Kasumi-1 (cell line): ENCODE data around the gene SPPL3.
"Not testable (repeated sequence)": the region's sequence is repeated elsewhere in the genome, so short reads cannot be mapped to it uniquely, and the experiment has no call there.

Source experiments
- DNase-seq, 2 experiments: peaks; one replicate each; lab custom pipeline; 2025; lab: John Stamatoyannopoulos, UW

SPPL3 gene

DNA sequence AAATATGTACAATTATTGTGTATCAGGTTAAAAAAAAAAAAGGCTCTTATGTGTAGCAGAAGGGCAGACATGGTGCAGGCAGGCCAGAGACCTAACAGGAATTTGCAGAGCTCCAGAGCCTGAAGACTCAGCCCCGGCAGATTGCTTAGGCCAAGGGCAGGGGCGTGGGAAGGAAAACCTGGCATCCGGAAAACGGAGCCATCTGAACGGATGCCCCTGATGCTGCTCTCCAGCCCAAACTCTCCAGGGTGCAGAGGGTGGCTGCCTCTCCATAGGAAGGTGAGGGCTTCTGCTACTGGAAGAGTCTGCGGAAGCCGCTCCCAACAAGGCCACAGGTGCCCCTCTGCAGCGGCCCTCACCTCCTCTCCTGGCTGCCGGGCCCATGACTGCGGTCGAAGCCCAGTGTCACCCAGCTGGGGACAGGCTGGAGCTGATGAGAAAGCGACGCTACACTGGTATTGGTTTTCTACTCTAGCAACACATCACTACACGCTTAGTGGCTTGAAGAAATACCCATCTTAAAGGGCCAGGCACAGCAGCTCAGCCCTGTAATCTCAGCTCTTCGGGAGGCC, 159.2 kb downstream of the SPPL3 start:
- no peak for DNase-seq

DNA sequence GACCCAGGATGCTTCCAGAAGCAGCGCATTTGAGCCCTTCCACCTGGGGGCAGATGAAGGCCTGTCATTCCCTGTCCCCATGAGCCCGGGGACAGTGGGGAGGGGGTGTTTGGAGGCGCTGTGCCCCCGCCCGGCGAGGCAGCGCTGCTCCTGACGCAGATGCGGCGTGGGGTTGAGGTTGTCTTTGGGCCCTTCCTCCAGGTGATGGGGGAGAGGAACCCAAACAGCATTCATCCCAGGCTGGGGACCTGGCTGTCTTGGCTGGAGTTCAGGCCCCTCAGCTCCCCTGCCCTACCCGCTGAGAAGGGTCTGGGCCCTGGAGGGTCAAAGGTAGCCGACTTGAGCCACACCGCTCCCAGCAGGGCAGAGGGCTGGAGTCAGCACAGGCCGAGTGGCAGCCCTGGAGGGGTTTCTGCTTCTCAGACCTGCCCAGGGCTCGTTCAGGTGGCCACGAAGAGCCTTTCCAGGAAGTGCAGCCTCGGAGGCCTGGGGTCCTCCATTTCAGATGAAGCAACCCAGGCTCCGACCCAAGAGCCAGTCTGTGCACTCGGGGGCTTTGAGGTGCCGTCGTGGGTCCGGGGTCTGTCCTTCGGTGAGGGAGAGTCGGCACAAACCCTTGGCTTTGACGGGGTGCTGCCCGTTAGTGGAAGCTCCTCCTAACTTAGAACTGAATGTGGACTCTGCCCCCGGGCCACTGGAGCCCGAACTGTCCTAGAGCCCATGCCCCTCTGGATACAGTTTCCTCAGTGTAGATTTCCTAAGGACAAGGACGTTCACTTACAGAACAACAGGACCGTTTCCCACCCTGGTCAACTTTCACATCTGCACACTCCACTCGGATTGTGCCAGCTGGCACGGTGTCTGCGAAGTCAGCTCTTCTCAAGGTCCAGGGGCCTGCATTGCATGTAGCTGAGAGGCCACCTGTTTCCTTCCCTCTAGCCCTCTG, 162.4 kb downstream of the SPPL3 start:
- no peak for DNase-seq

DNA sequence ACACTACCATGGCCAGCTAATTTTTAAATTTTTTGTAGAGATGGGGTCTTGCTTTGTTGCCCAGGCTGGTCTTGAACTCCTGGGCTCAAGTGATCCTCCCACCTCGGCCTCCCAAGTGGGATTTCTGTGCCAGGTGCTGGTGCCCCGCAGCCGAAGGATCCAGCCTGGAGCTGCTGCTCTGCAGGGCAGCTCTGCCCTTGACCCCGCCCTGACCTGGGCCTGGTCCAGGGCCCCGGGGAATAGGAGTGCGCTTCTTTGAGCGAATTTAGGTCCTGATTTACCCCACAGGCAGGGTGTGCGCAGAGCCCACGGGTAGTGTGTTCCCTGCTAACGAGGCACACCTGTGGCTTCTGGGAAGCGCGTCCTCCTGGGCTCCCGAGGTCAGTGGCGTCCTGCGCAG, 163.3 kb downstream of the SPPL3 start:
- no peak for DNase-seq

DNA sequence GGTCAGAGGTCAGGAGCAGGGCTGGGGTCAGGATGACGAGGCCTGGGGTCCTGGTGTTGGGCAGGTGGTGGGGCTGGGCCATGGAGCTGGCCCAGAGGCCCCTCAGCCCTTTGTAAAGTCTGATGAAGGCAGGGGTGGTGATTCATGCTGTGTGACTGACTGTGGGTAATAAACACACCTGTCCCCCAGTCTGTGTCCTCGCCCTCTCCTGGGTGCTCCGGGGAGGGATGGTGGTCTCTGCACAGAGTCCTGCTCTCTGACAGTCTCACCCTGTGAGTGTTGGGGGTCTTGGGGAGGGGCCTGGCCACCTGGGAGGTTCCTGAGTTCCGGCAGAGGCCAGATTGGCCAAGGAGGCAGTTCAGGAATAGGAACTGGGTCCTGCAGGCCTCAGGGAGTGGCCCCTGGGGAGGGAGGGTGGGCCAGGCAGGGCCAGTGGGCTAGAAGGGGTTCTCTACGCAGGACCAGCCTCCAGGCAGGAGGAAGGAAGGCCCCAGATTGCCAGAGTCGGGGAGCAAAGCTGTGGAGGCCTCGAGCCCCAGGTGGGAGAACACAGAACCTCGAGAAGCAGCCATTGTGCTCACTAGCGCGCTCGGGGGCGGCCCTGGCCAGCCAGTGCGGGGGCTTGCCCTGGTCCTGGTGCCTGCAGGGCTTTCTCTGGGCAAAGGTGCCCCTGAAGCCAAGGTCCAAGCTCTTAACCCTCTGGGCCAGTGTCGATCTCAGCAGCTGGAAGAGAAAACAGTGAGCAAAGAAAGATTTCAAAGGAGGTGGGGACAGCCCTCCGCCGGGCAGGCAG, 164.1 kb downstream of the SPPL3 start:
- DNase-seq: no peak

DNA sequence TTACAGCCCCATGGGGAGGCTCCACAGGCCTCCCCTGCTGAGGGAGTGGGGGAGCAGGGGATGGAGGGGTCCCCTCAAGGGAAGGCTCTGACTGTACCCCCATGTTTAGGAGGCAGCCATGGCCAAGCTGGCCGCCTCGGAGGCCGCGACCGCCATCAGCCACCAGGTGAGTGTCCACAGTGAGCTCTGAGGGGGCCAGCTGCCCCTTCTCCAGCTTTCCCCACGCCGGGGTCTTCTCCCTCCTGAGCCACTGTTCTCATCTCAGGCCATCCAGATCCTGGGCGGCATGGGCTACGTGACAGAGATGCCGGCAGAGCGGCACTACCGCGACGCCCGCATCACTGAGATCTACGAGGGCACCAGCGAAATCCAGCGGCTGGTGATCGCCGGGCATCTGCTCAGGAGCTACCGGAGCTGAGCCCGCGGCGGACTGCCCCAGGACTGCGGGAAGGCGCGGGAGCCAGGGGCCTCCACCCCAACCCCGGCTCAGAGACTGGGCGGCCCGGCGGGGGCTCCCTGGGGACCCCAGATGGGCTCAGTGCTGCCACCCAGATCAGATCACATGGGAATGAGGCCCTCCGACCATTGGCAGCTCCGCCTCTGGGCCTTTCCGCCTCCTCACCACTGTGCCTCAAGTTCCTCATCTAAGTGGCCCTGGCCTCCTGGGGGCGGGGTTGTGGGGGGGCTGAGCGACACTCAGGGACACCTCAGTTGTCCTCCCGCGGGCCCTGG, 165.0 kb downstream of the SPPL3 start:
- DNase-seq: no peak

DNA sequence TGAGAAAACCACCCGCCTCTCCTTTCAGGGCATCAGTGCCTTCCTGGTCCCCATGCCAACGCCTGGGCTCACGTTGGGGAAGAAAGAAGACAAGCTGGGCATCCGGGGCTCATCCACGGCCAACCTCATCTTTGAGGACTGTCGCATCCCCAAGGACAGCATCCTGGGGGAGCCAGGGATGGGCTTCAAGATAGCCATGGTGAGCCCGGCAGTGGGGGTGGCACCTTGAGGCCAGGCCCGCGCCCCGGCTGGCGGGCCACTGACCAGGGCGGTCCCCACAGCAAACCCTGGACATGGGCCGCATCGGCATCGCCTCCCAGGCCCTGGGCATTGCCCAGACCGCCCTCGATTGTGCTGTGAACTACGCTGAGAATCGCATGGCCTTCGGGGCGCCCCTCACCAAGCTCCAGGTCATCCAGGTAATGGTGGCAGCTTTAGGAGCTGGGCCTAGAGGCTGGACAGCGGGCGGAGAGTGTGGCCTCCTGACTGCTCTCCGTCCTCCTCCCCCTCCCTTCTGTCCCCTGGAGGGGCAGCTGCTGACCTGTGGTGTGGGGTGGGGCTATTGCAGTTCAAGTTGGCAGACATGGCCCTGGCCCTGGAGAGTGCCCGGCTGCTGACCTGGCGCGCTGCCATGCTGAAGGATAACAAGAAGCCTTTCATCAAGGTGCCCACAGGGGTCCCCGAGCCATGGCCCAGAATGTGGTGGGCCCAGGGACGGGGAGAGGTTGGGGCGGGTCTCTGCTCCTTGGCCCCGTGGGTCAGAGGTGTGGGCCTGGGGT, 165.7 kb downstream of the SPPL3 start:
- no peak for DNase-seq

DNA sequence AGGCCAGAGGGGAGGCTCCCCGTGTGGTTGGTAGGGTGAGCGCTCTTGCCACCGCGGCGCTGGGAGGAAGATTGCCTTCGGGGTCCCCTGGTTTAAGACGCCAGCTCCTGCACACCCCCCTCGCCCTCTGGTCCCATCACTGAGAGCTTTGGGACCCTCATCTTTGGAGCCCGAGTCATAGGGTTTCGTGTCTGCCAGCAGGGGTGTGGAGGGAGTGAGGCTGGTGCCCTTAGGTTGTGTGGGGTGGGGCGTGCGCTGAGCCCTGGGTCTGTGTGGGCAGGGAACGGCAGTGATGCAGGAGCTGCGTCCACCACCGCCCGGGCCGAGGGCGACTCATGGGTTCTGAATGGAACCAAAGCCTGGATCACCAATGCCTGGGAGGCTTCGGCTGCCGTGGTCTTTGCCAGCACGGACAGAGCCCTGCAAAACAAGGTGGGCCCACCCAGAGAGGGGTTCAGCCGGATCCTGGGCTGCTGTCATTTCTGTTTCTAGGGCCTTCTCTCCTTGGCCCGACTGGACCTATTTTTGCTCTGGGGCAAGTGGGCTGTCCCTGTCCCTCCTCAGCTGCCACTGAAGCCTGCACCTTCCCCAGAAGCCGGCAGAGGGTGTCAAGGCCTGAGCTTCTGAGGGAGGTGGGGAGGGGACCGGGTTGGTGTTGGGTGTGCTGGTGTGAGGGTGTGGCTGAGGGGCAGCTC, 166.5 kb downstream of the SPPL3 start:
- DNase-seq: no peak

DNA sequence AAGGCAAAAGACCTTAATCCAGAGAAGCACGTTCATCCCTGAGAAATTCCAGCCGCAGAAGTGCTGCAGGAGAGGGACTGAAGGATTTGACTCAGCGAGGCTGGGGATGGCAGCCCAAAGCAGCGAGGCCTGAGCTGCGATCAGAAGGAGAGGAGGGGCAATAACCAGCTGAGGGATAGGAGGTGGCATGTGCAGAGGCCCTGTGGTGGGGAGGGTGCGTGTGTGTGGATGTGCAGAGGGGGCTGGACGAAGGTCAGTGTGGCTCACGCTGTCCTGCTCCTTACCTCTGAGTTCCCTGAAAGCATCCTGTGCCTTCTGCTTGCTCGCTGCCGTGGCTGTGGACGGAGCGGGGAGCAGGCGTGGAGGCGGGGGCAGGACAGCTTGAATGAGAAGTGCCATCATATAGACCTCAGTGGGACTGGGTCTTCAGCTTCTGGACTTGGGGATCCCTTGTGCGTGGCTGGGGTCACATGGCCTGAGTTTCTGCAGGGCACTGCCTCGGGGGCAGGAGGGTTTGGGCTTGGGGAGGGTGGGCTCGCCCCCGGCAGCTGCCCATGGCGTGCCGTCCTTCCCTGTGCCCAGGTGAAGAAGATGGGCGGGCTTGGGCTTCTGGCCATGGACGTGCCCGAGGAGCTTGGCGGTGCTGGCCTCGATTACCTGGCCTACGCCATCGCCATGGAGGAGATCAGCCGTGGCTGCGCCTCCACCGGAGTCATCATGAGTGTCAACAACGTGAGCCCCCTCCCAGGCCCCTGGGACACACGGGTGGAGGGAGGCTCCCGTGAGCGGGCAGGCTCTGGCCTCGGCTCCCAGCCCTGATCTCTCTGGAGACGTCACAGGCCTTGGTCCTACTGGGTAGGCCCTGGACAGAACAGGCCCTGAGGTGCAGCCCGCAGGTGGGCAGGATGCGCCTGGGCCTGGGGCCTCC, 167.5 kb downstream of the SPPL3 start:
- no peak for DNase-seq

DNA sequence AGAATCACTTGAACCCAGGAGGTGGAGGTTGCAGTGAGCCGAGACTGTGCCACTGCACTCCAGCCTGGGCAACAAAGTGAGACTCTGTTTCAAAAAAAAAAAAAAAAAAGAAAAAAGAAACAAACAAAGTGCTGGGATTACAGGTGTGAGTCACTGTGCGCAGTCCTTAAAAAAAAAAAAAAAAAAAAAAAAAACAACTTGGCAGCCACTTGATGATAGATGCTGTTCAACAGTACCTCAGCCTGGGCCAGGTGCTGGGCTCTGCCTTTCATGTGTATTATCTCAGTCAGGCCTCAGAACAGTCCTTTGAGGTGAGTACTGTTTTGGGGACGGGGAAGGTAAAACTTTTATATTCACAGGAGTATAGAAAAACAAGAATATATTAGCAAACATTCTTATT, 169.0 kb downstream of the SPPL3 start:
- DNase-seq: no peak

DNA sequence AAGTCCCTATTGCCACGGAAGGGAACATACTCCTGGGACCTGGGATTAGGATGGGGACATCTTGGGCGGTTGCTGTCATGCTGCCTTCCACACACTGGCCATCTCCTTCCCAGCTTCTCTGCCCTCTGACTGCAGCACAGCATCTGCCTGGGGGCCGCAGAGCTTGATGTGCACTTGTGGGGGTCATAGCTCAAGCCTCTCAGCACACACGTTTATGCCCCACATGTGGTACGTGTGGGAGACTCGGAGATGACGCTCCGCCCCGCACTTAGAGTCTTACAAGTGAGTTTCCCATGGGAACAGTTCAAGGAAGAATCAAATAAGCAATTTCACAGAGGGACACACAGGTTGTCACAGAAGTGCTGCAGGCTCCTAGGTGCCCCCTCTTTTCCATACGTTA, 169.9 kb downstream of the SPPL3 start:
- no peak for DNase-seq

DNA sequence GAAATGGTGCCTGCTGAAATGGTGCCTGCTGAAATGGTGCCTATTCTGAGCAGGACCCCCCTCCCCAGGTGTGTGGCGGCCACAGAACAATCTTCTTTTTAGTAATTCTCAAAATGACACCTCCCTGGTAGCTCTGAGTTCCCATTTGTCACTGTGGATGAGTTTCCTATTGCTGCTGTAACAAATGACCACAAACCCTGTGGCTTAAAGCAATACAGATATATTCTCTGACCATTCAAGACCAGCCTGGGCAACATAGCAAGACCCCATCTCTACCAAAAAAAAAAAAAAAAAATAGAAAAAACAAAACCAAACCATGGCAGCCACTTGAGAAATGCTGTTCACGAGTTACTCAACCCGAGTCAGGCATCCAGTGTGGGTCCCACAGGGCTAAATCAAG, 170.6 kb downstream of the SPPL3 start:
- DNase-seq: no peak

DNA sequence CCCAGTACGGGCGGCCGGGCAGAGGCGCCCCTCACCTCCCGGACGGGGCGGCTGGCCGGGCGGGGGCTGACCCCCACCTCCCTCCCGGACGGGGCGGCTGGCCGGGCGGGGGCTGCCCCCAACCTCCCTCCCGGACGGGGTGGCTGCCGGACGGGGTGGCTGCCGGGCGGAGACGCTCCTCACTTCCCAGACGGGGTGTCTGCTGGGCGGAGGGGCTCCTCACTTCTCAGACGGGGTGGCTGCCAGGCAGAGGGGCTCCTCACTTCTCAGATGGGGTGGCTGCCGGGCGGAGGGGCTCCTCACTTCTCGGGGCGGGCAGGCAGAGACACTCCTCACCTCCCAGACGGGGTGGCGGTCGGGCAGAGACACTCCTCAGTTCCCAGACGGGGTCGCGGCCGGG, 172.0 kb downstream of the SPPL3 start:
- not testable (repeated sequence) for DNase-seq

DNA sequence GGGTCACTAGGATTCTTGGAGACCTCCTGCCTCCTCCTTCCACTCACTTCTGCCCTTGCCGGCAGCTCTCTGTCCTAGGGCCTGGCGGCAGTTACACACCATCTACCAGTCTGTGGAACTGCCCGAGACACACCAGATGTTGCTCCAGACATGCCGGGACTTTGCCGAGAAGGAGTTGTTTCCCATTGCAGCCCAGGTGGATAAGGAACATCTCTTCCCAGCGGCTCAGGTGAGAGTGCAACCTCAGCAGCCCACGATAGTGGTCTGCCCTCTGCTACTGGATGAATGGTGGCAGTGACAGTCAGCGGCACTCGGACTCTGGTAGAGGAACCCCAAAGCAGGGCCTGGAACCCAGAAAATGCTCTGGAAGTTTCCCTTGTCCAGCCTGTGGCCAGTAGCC, 177.2 kb downstream of the SPPL3 start:
- no peak for DNase-seq

DNA sequence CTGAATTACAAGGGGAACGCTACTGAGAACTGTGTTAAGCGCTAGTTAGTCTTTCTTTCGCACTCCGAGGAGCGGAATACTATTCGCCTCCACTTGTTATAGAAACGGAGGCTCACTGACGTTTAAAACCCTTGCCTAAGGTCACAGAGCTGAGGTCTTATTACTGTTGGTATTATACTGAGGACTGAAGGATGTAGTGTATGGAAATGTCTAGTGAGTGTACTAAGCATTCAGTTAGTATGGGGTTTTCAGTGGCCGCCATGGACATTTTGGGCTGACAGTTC, 177.7 kb downstream of the SPPL3 start:
- no peak for DNase-seq

DNA sequence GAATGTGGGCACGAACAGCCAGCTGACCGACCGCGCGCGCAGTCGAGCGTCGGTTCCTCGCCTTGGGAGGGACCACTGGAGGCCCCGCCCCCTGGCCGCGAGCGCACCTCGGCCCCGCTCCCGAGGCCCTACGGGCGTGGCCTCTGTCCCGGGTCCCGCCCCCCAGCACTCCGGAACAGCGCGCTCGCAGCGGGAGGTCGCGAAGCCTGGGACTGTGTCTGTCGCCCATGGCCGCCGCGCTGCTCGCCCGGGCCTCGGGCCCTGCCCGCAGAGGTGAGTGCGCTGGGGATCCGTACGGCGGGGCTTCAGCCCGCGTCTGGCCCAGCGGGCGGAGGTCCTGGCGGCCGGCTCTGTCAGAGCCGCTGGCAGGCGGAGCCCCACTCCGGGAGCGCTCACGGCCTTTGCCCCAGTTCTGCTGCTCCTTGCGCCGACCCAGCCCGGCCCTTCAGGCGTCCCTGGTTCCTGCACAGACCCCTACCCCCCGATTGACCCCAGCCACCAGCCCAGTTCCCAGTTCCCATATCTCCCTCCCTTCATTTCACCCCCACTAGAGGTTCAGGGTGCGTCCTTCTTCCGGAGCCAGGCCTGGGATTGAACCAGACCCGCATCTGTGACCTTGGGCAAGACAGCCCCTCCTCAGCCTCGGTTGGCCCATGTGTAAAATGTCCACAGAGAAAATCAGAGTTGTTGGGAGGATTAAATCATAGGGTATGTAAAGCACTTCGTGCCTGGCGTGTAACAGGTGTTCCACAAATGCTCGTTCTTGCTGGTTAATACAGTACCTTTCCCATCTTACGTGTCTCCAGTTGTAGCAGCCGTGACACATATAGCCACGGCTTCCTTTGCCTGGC, 178.3 kb downstream of the SPPL3 start, which contains the start of gene ACADS:
ACADS (plus strand) TSS at position 168 of the 851 bp plus-strand sequence; CDS start at position 228, 60 bp downstream.
- peak; percentile 71 to 73 for DNase-seq

DNA sequence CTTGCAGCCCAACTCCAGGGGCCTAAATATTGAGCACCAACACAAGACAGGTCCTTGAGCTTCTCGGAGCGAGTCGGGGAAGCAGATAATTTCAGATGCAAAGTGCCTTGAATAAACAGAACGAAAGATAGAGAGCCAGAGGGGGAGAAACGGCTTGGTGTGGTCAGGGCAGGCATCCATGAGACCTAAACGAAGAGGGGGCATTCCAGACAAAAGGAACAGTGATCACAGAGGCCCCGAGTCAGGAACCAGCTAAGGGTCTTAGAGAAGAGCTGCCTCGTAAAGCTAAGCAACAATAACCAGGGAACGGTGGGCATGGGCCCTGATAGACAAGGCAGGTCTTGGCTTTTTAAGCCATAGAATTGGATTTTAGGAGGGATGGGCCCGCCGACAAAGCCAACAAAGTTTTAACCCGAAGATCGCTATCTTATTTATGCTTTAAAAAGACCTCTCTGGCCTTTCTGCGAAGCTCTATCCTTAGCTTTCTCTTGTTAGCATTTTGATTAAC, 179.0 kb downstream of the SPPL3 start:
- no peak for DNase-seq

DNA sequence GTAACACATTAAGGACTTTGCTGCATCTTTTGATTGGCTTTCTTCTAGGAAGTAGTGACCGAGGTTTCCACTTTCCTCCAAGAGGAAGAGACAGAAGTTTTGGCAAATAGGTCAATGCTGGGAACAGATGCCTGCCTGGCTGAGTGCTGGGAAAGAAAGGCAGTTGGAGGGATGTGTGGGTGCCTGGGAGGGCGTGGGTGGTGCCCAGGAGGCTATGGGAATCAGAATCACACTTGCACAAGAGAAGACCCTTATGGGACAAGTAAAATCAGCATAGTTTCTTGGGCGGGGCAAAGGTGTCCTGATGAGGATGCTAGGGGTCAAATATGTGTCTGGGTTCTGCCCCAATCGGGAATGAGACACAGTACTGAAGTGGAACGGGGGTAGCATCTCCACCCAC, 179.4 kb downstream of the SPPL3 start:
- no peak for DNase-seq

DNA sequence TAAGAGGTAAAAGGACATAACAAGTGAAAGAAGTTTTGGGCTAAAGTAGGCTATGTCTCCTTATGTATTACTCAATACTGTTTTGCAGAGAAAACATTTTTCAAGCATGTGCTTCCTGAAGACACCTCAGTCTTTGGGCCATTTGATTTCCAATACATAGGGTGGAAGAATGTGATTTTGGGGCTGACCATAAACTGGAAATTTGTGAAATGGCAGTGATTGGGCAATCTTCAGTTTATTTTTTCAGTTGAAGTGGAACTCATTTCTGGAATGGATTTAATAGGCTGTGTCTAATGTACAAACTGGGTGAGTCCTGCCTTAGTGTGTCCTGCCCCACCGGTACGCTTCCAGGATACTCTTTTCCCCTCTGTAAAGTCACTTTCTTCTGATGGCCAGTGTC, 181.4 kb downstream of the SPPL3 start:
- no peak for DNase-seq

DNA sequence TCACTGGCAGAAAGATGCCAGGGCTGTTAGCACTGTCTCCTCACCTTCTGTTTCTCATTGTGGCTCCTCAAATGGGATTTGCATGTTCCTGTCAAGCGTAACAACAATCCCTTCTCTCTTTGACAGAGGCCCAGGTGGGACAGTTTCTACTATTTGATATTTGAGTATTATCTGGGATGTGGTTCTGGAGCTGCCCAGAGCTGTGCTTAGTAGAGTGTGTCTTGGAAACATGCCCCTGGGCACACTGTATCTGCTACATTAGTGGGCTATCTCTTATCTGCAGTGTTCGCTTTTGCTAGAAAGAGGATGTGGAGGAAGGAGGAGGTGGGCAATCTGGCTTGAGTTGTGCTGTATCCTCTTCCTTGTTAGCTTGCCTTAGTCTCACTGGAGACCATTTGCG, 182.3 kb downstream of the SPPL3 start:
- DNase-seq: no peak
